ENCODE data around the gene ALDH2. TPM values are rescaled to one million over a fixed set of nuclear protein-coding genes. Genes with fewer than 3 reads are reported as not detected.
"Not testable (repeated sequence)": the region's sequence is repeated elsewhere in the genome, so short reads cannot be mapped to it uniquely, and the experiment has no call there.

The ALDH2 gene
- 40.6 and 62.2 TPM in 2 replicates for total RNA-seq

DNA sequence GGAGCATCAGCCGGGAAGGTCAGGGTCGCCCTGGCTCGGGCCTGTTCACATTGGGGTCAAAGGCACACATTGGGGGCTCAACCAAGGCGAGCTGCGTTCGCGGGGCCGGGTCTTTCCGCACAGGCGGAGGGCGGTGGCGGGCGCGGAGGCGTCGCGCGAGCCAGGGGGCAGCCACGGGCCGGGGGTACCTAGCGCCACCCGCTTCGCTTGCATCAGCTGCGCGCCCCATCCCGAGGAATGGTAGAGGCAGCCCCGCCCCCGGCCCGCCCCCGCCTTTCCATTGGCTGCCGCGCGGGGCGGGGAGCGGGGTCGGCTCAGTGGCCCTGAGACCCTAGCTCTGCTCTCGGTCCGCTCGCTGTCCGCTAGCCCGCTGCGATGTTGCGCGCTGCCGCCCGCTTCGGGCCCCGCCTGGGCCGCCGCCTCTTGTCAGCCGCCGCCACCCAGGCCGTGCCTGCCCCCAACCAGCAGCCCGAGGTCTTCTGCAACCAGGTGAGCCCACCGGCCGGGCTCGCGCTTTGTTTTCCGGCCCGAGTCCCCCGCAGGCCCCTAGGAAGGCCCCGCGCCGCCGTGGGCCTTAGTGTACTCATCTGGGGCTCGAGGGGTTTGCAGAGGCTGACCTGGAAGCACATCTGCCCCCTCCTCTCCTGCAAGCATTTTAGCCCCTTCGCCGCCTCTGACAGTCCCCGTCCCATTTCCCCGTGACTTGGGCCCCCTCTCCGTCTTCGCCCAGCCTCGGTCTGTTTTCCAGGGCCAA is at the start of gene ALDH2:
Gene ALDH2, plus strand, starts transcription at position 326 of the 754 bp plus-strand sequence. Its CDS starts 50 bp downstream, at position 376.
- DNase-seq (ENCODE audit: low read depth in 2 of 2): peak in 1 of 2 donors; percentile 89

DNA sequence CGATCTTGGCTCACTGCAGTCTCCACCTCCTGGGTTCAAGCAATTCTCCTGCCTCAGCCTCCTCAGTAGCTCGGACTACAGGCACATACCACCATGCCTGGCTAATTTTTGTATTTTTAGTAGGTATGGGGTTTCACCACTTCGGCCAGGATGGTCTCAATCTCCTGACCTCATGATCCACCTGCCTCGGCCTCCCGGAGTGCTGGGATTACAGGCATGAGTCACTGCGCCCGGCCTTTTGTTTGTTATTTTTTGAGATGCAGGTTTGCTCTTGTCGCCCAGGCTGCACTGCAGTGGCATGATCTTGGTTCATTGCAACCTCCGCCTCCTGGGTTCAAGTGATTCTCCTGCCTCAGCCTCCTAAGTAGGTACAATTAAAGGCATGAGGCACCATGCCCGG is 47.4 kb upstream of the ALDH2 start:
- DNase-seq (ENCODE audit: low read depth in 2 of 2): not testable (repeated sequence)

DNA sequence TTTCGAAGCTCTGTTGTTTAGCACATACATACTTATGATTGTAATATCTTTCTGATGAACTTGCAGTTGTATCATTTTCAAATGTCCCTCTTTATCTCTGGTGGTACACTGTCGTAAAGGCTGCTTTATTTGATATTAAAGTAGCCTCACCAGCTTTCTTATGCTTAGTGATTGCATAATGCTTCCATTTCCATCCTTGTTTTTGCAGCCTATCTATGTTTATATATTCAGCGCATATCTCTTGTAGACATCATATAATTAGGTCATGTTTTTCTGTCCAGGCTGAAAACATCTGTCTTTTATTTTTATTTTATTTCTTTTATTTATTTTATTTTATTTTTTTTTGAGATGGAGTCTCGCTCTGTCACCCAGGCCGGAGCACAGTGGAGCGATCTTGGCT is 46.3 kb upstream of the ALDH2 start:
- DNase-seq (ENCODE audit: low read depth in 2 of 2): no peak

DNA sequence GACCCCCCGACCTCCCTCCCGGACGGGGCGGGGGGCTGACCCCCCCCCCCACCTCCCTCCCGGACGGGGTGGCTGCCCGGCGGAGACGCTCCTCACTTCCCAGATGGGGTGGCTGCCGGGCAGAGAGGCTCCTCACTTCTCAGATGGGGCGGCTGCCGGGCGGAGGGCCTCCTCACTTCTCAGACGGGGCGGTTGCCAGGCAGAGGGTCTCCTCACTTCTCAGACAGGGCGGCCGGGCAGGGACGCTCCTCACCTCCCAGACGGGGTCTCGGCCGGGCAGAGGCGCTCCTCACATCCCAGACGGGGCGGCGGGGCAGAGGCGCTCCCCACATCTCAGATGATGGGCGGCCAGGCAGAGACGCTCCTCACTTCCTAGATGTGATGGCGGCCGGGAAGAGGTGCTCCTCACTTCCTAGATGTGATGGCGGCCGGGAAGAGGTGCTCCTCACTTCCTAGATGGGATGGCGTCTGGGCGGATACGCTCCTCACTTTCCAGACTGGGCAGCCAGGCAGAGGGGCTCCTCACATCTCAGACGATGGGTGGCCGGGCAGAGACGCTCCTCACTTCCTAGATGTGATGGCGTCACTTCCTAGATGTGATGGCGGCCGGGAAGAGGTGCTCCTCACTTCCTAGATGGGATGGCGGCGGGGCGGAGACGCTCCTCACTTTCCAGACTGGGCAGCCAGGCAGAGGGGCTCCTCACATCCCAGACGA is 42.9 kb upstream of the ALDH2 start:
- not testable (repeated sequence) for DNase-seq (ENCODE audit: low read depth in 2 of 2)

DNA sequence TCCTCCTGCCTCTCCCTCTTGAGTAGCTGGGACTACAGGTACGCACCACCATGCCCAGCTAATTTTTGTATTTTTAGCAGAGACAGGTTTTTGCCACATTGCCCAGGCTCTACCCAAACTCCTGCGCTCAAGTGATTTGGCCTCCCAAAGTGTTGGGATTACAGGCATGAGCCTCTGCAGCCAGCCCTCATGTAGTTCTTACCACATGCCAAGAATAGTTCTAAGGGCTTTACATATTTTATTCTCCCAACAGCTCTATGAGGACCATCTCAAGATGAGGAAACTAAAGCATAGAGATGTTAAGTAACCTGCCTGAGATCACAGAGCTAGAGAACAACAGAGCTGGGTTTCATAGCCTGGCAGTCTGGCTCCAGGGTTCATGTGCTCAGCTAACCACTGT is 37.9 kb upstream of the ALDH2 start:
- DNase-seq (ENCODE audit: low read depth in 2 of 2): no peak

DNA sequence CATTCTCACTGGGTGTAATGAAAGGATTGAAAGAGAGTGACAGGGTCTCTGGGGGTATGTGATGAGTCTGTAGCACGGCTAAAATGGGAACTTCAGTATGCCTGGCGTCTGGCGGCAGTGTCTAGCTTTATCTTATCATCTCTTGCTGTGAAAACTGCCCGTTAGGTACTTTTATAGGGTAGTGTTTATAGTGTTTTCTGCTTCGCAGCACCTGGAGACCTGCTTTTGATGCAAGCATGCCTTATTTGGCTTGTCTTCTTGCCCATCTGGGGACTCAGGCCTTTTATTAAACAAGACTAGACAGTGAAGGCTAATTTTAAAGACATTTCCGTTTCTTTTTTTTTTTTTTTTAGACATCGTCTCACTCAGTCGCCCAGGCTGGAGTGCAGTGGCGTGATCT is 36.3 kb upstream of the ALDH2 start:
- DNase-seq (ENCODE audit: low read depth in 2 of 2): no peak

DNA sequence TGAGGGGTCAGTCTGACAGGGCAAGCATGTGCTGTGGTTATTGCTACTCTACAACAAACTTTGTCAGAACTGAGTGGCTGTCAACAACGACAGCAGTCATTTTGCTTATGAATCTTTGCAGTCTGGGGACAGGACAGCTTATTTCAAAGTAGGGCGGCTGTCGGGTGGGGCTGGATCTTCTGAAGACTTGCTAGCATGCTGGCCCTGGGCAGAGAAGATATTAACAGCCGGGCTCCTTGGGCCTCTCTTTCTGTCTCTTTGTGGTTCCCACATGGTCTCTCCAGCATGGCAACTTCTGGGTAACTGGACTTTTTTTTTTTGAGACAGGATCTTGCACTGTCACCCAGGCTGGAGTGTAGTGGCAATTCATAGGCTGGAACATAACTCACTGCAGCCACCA is 33.9 kb upstream of the ALDH2 start:
- no peak for DNase-seq (ENCODE audit: low read depth in 2 of 2)

DNA sequence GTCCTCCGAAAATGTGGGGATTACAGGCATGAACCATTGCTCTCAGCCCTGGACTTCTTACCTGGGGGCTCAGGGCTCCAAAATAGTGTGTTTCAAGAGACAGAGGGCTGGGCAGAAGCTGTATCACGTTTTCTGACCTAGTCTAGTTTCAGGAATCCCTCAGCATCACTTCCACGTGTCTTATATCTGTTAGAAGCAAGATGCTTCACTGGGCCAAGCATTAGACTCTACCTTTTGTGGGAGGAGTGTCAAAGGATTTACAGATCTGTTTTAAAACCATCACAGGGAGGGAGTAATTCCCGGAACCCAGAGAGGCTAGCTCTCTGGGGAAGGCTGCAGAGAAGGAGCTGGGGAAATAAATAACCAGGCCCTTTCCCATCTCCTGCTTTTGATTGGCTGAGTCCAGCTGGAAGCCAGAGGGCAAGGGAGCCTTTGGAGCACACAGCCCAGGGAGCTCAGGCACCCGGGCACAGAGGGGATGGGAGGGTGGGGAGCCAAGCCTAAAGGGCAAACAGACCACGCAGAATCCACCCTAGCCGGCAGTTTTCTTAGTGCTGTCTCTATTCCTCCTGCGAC is 33.3 kb upstream of the ALDH2 start:
- DNase-seq (ENCODE audit: low read depth in 2 of 2): no peak

DNA sequence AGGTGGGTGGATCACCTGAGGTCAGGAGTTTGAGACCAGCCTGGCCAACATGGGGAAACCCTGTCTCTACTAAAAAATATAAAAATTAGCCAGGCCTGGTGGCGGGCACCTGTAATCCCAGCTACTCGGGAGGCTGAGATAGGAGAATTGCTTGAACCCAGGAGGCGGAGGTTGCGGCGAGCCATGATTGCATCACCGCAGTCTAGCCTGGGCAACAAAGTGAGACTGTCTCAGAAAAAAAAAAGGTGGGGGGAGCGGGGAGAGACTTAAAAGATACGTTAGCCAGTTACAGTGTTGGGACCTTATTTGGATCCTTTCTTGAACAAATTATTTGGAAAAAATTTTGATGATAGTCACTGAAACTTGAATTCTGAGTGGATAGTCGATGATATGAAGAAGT is 27.2 kb upstream of the ALDH2 start:
- not testable (repeated sequence) for DNase-seq (ENCODE audit: low read depth in 2 of 2)

DNA sequence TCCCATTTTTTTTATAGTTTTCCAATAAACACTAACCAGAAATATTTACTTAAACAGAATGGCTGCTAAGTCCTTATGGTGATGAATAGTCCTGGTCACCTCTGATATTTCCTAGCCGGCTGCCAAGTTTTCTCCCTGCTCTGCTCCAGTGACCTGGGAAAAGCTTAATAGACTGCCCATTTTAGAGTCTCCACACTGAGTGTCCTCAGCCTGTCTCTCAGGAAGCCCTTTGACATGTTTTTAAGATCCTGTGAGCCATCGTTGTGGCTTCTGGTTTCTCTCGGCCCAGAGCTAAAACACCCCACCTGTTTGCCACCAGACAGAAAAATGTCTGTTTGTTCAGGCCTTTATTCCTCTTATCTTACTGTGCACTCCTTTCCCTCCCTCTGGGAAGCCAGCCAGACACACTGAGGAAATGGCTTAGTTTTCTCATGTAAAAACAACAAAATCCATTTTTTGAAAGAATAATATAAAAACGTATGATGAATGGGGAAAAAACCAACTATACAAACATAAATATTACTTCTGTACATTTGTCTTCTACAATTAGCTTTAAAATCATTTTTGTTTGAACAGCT is 25.4 kb upstream of the ALDH2 start:
- DNase-seq (ENCODE audit: low read depth in 2 of 2): peak; percentile 94 to 99

DNA sequence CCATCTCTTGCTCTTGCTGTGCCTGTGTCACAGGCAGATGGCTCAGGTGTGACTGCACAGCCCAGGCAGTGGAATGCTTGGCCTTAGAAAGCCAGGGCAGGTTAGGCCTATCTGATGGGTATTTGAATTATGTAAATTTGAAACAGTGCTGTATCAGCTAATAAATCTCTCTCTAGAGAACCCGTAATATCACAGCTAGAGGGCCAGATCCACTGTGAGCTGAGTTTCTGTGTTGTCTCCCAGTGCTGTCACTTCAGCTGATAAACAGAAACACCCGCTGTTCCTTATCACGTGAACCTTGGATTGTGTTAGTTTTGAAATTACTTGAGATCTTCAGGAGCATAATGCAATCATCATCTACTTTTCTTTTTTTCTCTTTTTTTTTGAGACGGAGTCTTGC is 21.5 kb upstream of the ALDH2 start:
- DNase-seq (ENCODE audit: low read depth in 2 of 2): no peak

DNA sequence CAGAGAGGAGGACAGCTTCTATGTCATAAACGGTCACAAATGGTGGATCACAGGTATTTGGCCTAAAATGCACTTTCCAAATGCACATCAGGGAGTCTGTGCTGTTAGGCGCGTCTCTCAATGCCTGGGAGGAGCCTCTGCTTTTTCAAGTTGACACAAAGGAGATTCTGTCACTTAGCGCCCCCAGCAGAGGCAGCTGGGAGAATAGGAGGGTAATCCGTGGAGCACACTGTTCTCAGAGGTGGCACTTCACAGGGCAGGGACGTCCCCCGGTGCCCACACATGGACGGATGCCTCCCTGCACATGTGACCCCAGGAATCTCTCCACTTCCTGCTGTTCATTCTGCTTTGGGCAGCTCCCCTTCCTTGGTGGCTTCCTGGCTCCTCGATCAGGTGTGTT is 19.4 kb upstream of the ALDH2 start:
- no peak for DNase-seq (ENCODE audit: low read depth in 2 of 2)

DNA sequence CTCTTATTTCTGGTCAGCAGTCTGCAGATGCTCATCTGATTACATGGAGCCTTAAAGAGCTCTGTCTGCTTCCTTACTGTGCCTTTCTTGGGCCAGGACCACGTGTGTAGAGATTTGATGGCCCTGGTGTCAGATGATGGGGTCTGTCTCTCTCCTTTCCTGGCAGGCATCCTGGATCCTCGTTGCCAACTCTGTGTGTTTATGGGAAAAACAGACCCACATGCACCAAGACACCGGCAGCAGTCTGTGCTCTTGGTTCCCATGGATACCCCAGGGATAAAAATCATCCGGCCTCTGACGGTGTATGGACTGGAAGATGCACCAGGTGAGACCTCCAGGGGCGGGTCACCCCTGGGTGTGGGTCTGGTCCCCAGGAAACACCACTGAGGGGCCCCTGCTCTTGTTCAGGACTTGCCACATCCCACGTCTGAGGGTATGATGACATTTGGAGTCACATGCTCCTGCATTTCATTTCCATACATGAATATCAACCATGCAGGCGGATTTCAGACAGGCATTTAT is 18.5 kb upstream of the ALDH2 start:
- DNase-seq (ENCODE audit: low read depth in 2 of 2): peak; percentile 61 to 82

DNA sequence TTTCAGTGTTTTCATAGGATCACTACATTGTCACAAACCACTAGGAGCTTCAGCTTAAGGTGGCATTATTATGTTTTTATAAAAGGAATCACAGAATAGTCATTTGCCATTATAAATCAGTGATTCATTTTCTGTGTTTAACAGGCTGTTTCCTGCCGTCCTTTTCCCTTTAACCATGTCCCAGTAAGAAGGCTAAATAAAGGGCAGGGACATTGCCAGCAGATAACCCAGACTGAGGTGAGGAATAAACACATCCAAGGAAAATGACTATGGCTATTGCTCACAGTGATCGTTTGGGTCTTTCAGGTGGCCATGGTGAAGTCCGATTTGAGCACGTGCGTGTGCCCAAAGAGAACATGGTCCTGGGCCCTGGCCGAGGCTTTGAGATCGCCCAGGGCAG is 17.9 kb upstream of the ALDH2 start:
- peak; percentile 43 to 84 for DNase-seq (ENCODE audit: low read depth in 2 of 2)

DNA sequence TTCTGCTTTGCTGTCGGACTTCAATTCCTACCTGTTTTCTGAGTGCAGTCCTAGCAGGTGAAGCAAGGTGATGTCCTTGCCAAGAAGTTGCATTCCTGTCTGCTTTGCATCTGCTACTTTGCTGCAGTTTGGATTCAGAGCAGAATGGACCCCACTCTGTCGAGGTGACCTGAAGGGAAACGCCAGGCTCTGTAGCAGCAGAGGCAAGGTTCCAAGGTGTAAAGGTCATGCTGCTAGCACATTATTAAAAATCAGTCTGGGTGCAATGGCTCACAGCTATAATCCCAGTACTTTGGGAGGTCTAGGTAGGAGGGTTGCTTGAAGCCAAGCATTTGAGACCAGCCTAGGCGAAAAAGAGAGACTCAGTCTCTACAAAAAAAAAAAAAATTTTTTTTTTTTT is 17.3 kb upstream of the ALDH2 start:
- no peak for DNase-seq (ENCODE audit: low read depth in 2 of 2)

DNA sequence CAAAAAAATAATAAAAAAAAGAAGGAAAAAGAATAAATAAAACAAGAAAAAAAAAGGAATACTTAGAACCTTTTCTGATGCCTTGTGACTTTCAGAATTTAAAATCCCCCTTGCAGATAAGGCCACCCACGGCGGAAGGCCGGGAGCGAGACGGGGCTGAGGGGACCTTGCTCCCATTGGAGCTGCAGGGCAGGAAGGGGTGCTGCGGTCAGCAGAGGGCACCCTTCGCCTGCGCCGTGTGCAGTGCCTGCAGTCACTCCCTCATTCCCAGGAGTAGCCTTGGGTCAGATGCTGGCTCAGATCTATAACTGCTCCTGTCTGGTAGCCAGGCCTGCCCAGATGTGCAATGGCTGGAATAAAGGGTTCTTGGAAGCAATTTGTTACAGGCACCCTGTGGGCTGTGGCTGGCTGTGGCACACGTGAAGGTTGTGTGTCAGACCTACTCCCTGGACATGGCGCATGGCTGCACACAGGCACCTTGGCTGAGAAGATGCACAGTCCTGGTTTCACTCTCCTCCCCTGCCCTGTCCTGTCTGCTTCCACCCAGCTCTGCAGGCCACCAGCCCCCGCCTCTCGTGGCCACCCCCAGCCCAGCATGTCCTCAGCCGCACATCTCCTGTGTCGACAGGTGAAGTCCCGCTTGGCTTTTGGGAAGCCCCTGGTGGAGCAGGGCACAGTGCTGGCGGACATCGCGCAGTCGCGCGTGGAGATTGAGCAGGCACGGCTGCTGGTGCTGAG is 13.4 kb upstream of the ALDH2 start:
- DNase-seq (ENCODE audit: low read depth in 2 of 2): peak in 1 of 2 donors; percentile 71

DNA sequence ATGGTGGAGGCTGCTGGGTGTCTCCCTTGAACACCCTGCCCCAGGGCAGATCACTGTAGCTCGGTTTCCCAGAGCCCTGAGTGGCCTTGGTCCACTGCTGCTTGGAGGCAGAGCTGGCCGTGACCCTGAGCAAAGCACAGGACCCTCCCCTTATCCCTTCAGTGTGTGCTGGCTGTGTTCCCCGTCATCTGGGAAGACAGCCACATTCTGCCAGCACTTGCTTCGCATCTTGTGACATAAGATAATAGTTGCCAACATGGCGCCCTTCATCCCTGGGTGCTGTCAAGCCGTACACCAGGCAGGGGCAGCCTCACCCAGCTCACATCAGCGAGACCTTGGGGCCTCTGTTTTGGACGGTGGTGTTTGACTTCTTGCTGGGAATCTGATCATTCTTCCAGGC is 12.1 kb upstream of the ALDH2 start:
- no peak for DNase-seq (ENCODE audit: low read depth in 2 of 2)

DNA sequence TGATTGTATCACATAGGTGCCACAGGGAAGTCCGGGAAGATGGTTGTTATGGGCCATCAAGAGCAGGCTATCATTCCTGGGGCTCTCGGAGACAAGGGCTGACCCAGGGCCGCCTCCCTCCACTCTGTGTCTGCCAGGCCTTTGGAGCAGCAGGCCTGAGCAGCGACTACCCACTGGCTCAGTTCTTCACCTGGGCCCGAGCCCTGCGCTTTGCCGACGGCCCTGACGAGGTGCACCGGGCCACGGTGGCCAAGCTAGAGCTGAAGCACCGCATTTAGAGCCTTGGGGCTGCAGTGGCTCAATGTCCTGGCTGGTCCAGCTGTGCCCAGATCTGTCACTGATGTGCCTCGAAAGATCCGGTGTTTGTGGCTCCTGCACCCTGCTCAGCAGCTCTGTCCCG is 10.5 kb upstream of the ALDH2 start:
- no peak for DNase-seq (ENCODE audit: low read depth in 2 of 2)

DNA sequence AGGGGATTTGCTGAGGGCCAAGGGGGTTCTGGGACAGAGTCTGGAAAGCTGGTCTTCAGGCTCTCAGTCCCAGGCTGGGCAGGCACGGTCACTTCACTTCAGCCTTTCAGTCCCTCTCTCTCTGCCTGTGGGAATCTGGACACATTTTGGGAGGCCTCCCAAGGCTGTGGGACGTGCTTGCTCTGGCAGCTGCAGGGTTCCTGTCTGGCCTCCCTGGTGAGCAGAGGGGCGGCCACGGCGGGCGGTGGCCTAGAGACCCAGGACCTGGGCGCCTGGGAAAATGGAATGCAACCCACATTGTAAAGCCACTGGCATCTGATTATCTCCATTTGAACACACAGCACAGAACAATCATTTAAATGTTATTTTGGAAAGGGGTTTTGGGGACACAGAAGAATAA is 10.1 kb upstream of the ALDH2 start:
- DNase-seq (ENCODE audit: low read depth in 2 of 2): no peak

DNA sequence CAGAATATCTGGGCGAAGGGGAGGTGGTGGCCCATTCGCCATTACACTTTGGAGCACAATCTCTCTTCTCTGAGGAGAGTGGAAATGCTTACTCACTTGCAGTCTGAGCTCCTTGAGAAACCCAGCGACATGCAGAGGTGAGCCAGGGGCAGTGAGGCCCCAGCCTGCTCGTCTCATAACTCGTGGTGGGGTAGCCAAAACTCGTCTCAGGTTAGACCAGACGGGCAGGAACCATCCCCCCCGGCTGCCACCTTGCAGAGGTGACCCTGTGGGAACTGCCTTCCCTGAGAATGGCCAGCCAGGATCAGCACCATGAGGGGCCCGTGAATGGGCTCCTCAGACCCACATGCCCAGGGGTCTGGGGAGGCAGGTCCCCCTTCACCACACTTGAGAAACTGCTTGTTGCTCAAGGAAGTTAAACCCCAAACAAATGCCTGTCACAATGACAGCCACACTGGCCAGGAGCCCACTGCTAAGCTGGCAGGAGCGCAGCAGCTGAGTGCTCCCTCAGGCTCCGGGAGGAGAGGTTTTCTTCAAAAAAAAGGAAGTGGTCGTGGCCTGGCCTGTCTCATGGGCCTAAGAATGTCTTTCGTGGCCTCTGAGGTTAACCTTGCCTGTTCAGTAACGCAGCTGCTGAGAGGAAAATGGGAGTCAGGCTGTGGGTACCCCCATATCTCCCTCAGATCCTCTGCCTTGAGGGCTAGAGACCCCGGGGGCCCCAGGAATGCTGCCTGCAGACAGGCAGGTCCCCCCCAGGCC is 9.2 kb upstream of the ALDH2 start:
- DNase-seq (ENCODE audit: low read depth in 2 of 2): no peak

DNA sequence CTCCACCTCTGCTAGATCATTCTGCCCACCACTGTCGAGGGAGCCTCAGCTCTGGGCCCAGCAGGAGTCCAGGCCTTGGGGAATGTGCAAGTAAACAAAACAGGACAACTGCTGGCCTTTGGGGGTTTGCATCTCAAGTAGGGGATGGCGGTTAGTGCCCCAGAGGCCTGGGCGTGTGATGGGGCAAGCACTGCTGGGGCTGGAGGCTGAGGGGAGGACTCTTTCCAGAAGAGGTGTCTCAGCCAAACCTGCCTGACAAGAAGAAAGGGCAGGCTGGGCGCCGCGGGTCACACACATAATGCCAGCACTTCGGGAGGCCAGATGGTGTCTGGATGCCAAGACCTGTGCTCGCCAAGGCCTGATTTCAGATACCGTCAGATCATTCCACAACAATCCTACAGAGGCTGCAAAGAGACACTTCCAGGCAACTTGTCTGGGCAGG is 8.6 kb upstream of the ALDH2 start:
- DNase-seq (ENCODE audit: low read depth in 2 of 2): no peak

All from dermis microvascular lymphatic vessel endothelial cell (primary cell).